GM21423 (cell line): ENCODE data around the gene HIVEP2.
A peak's percentile ranks its signal among the peaks of the same experiment; 100 is the strongest.

ENCODE experiments used
- ATAC-seq: cut with Tn5 transposase; IDR thresholded peaks from one replicate; pipeline ENCODE4 v1.9.1; 2021; ENCODE audit warnings: mild to moderate bottlenecking, moderate library complexity; ENCODE audit not compliant: unreplicated experiment

Gene HIVEP2

GRCh38 chr6:142821860-142822259, 123.1 kb downstream of the HIVEP2 start:
- no peak for ATAC-seq

- no peak for ATAC-seq
These were observed 123.7 kb downstream of the HIVEP2 start for GRCh38 chr6:142821164-142821716.

GRCh38 chr6:142820338-142821051, 124.5 kb downstream of the HIVEP2 start:
- no peak for ATAC-seq

GRCh38 chr6:142819603-142820337, 125.2 kb downstream of the HIVEP2 start:
- ATAC-seq: peak; percentile 63

- no peak for ATAC-seq
These were observed 128.5 kb downstream of the HIVEP2 start for GRCh38 chr6:142816486-142816885.

GRCh38 chr6:142816031-142816430, 128.9 kb downstream of the HIVEP2 start:
- no peak for ATAC-seq

- no peak for ATAC-seq
These were observed 133.1 kb downstream of the HIVEP2 start for GRCh38 chr6:142811923-142812322.

GRCh38 chr6:142810952-142811514, 133.9 kb downstream of the HIVEP2 start:
- no peak for ATAC-seq

- ATAC-seq: no peak
These were observed 135.0 kb downstream of the HIVEP2 start for GRCh38 chr6:142809947-142810346.

- ATAC-seq: no peak
These were observed 136.4 kb downstream of the HIVEP2 start for GRCh38 chr6:142808405-142809061.

GRCh38 chr6:142805042-142805441, 139.9 kb downstream of the HIVEP2 start:
- no peak for ATAC-seq

GRCh38 chr6:142804490-142804889, 140.5 kb downstream of the HIVEP2 start:
- ATAC-seq: no peak

- ATAC-seq: no peak
These were observed 141.4 kb downstream of the HIVEP2 start for GRCh38 chr6:142803495-142804058.

- no peak for ATAC-seq
These were observed 141.9 kb downstream of the HIVEP2 start for GRCh38 chr6:142803032-142803431.

- ATAC-seq: no peak
These were observed 142.9 kb downstream of the HIVEP2 start for GRCh38 chr6:142802124-142802523.

- no peak for ATAC-seq
These were observed 144.7 kb downstream of the HIVEP2 start for GRCh38 chr6:142800240-142800639.

- ATAC-seq: no peak
These were observed 145.3 kb downstream of the HIVEP2 start for GRCh38 chr6:142799639-142800038.

GRCh38 chr6:142797159-142797558, 147.8 kb downstream of the HIVEP2 start:
- ATAC-seq: no peak

- no peak for ATAC-seq
These were observed 148.4 kb downstream of the HIVEP2 start for GRCh38 chr6:142796571-142796970.

GRCh38 chr6:142796024-142796423, 149.0 kb downstream of the HIVEP2 start:
- no peak for ATAC-seq

- no peak for ATAC-seq
These were observed 150.6 kb downstream of the HIVEP2 start for GRCh38 chr6:142794424-142794823.
